Measurements from ENCODE around the gene ATP1B3.
A peak's percentile ranks its signal among the peaks of the same experiment; 100 is the strongest.
"Not testable (repeated sequence)": the region's sequence is repeated elsewhere in the genome, so short reads cannot be mapped to it uniquely, and the experiment has no call there.

The ATP1B3 gene

GRCh38 chr3:141909408-141909807, 33.0 kb downstream of the ATP1B3 start:
- DNase-seq (ENCODE audit: low read depth) = no peak

GRCh38 chr3:141909986-141910385, 33.5 kb downstream of the ATP1B3 start:
- not testable (repeated sequence) for DNase-seq (ENCODE audit: low read depth)

- DNase-seq (ENCODE audit: low read depth) = peak; percentile 19
These were observed 36.8 kb downstream of the ATP1B3 start for GRCh38 chr3:141913150-141913811.

GRCh38 chr3:141914311-141914710, 37.9 kb downstream of the ATP1B3 start:
- no peak for DNase-seq (ENCODE audit: low read depth)

GRCh38 chr3:141915016-141915415, 38.6 kb downstream of the ATP1B3 start:
- no peak for DNase-seq (ENCODE audit: low read depth)

- DNase-seq (ENCODE audit: low read depth) = no peak
These were observed 39.3 kb downstream of the ATP1B3 start for GRCh38 chr3:141915766-141916165.

- DNase-seq (ENCODE audit: low read depth) = no peak
These were observed 44.3 kb downstream of the ATP1B3 start for GRCh38 chr3:141920701-141921100.

GRCh38 chr3:141921316-141921715, 44.9 kb downstream of the ATP1B3 start:
- DNase-seq (ENCODE audit: low read depth) = no peak

- DNase-seq (ENCODE audit: low read depth) = not testable (repeated sequence)
These were observed 49.2 kb downstream of the ATP1B3 start for GRCh38 chr3:141925677-141926076.

GRCh38 chr3:141926929-141927328, 50.5 kb downstream of the ATP1B3 start:
- no peak for DNase-seq (ENCODE audit: low read depth)

- no peak for DNase-seq (ENCODE audit: low read depth)
These were observed 52.3 kb downstream of the ATP1B3 start for GRCh38 chr3:141928631-141929270.

- no peak for DNase-seq (ENCODE audit: low read depth)
These were observed 53.0 kb downstream of the ATP1B3 start for GRCh38 chr3:141929341-141929995.

- no peak for DNase-seq (ENCODE audit: low read depth)
These were observed 54.4 kb downstream of the ATP1B3 start for GRCh38 chr3:141930801-141931200.

GRCh38 chr3:141933421-141934300, 57.2 kb downstream of the ATP1B3 start:
- no peak for DNase-seq (ENCODE audit: low read depth)

GRCh38 chr3:141934354-141934753, 57.9 kb downstream of the ATP1B3 start:
- no peak for DNase-seq (ENCODE audit: low read depth)

GRCh38 chr3:141938011-141938500, 61.6 kb downstream of the ATP1B3 start:
- DNase-seq (ENCODE audit: low read depth) = no peak

- no peak for DNase-seq (ENCODE audit: low read depth)
These were observed 63.3 kb downstream of the ATP1B3 start for GRCh38 chr3:141939759-141940158.

- DNase-seq (ENCODE audit: low read depth) = peak; percentile 56
These were observed 63.8 kb downstream of the ATP1B3 start for GRCh38 chr3:141940194-141940776.

- no peak for DNase-seq (ENCODE audit: low read depth)
These were observed 64.7 kb downstream of the ATP1B3 start for GRCh38 chr3:141941093-141941492.

GRCh38 chr3:141942006-141942405, 65.6 kb downstream of the ATP1B3 start:
- DNase-seq (ENCODE audit: low read depth) = no peak

- no peak for DNase-seq (ENCODE audit: low read depth)
These were observed 69.5 kb downstream of the ATP1B3 start for GRCh38 chr3:141945726-141946485.

Measured in GM04504 (cell line).